GM23338 (cell line): Measurements from ENCODE around the gene ZEB2. TPM values are rescaled to one million over a fixed set of nuclear protein-coding genes. Genes with fewer than 3 reads are reported as not detected.

Experiments used
- ATAC-seq: fragments of 200-7000 bp; cut with Tn5 transposase; 3 replicates; pipeline ENCODE4 v1.9.1; 2020
- DNase-seq: peaks from one replicate; pipeline ENCODE4 v3.0.0-alpha.2; 2015; ENCODE audit warnings: low spot score
- H2AFZ ChIP-seq: fragments of 200-600 bp; sonication (generic); 2 replicates; pipeline ENCODE4 v1.8.0; 2016; ENCODE audit warnings: antibody characterized with exemption, mild to moderate bottlenecking, moderate library complexity
- H3F3A ChIP-seq: fragments of 200-600 bp; sonication (generic); replicated peaks from 2 replicates; pipeline ENCODE4 v1.8.0; 2017; ENCODE audit warnings: antibody characterized with exemption, mixed run types, low read depth
- H3K27ac ChIP-seq: fragments of 200-600 bp; sonication (generic); 2 replicates; pipeline ENCODE4 v1.6.1; 2016; ENCODE audit warnings: low read depth
- H3K27me3 ChIP-seq: fragments of 200-600 bp; sonication (generic); 2 replicates; pipeline ENCODE4 v1.8.0; 2016; ENCODE audit warnings: mild to moderate bottlenecking, mixed run types, moderate library complexity; ENCODE audit not compliant: insufficient read depth
- H3K36me3 ChIP-seq: fragments of 200-600 bp; sonication (generic); 2 replicates; pipeline ENCODE4 v1.8.0; 2016; ENCODE audit warnings: mild to moderate bottlenecking; ENCODE audit not compliant: insufficient read depth
- H3K4me1 ChIP-seq: fragments of 200-600 bp; sonication (generic); 2 replicates; pipeline ENCODE4 v1.8.0; 2016; ENCODE audit warnings: mild to moderate bottlenecking, moderate library complexity; ENCODE audit not compliant: insufficient read depth
- H3K4me2 ChIP-seq: fragments of 200-600 bp; sonication (generic); 2 replicates; pipeline ENCODE4 v1.7.1; 2017; ENCODE audit warnings: mixed run types
- H3K4me3 ChIP-seq: fragments of 200-600 bp; sonication (generic); 2 replicates; pipeline ENCODE4 v1.6.1; 2016; ENCODE audit warnings: mixed run types
- H3K79me2 ChIP-seq: fragments of 200-600 bp; sonication (generic); replicated peaks from 2 replicates; pipeline ENCODE4 v1.8.0; 2017; ENCODE audit warnings: mild to moderate bottlenecking; ENCODE audit not compliant: insufficient read depth
- H3K9me2 ChIP-seq: fragments of 200-600 bp; sonication (generic); 2 replicates; pipeline ENCODE4 v1.8.0; 2017; ENCODE audit not compliant: insufficient read depth
- H4K20me1 ChIP-seq: fragments of 200-600 bp; sonication (generic); replicated peaks from 2 replicates; pipeline ENCODE4 v1.8.0; 2017; ENCODE audit warnings: mild to moderate bottlenecking; ENCODE audit not compliant: insufficient read depth
- H3K27ac Mint-ChIP-seq: 2 replicates; pipeline ENCODE4 v1.8.0; 2020; ENCODE audit warnings: inconsistent platforms, mild to moderate bottlenecking, moderate library complexity, mixed read lengths
- H3K27me3 Mint-ChIP-seq: 3 replicates; pipeline ENCODE4 v1.8.0; 2022; ENCODE audit warnings: low read depth, mild to moderate bottlenecking, moderate library complexity, mixed read lengths, inconsistent platforms; ENCODE audit not compliant: insufficient read depth, poor library complexity
- H3K36me3 Mint-ChIP-seq: 3 replicates; pipeline ENCODE4 v1.8.0; 2021; ENCODE audit warnings: low read depth, mild to moderate bottlenecking, inconsistent platforms, moderate library complexity, mixed read lengths
- H3K4me1 Mint-ChIP-seq: 3 replicates; pipeline ENCODE4 v1.8.0; 2020; ENCODE audit warnings: mild to moderate bottlenecking, inconsistent platforms, mixed read lengths
- H3K4me3 Mint-ChIP-seq: 3 replicates; pipeline ENCODE4 v1.8.0; 2021; ENCODE audit warnings: moderate library complexity, mild to moderate bottlenecking, inconsistent platforms, mixed read lengths
- H3K9me3 Mint-ChIP-seq: 3 replicates; pipeline ENCODE4 v1.8.0; 2020; ENCODE audit warnings: moderate library complexity, mild to moderate bottlenecking, inconsistent platforms, mixed read lengths
- JUNB ChIP-seq: IDR thresholded peaks from one replicate; pipeline ENCODE4 v1.6.1; 2016; ENCODE audit warnings: antibody characterized with exemption; ENCODE audit not compliant: unreplicated experiment
- POLR2AphosphoS5 ChIP-seq: IDR thresholded peaks from 2 replicates; pipeline ENCODE4 v1.6.1; 2016; ENCODE audit warnings: antibody characterized with exemption, low read depth
- STAT1 ChIP-seq: IDR thresholded peaks from one replicate; pipeline ENCODE4 v1.6.1; 2016; ENCODE audit warnings: antibody characterized with exemption; ENCODE audit not compliant: unreplicated experiment
- ZNF114 ChIP-seq: fragments of 250-450 bp; sonication (Bioruptor Pico); IDR thresholded peaks from 2 replicates; pipeline ENCODE4 v1.5.0; 2020; ENCODE audit warnings: mild to moderate bottlenecking, moderate library complexity
- ZNF331 ChIP-seq: fragments of 250-450 bp; sonication (Bioruptor Pico); IDR thresholded peaks from 2 replicates; pipeline ENCODE4 v1.5.0; 2020; ENCODE audit warnings: low read depth, mild to moderate bottlenecking, moderate library complexity
- polyA plus RNA-seq: library from polyadenylated mRNA; unstranded; fragments of >200 nt; fragmentation: Nextera tagmentation; extraction: Ambion mirVana; gene quantifications from 2 replicates; pipeline ENCODE4 v1.2.1, GENCODE V29; 2016
- total RNA-seq: library from RNA; depleted of rRNA; stranded (reverse); fragments of >200 nt; shearing (Covaris generic); gene quantifications from 2 replicates; pipeline ENCODE4 v1.2.3, GENCODE V29; 2014
- TF ChIP-seq, protein P1 (sequence below): fragments of 250-450 bp; sonication (Bioruptor Pico); IDR thresholded peaks from 2 replicates; pipeline ENCODE4 v1.5.0; 2020; ENCODE audit warnings: mild to moderate bottlenecking, moderate library complexity
- TF ChIP-seq, protein P2 (sequence below): IDR thresholded peaks from 2 replicates; pipeline ENCODE4 v1.6.1; 2016; ENCODE audit warnings: antibody characterized with exemption

Gene ZEB2
- total and polyA plus RNA-seq, 2 experiments from 2014 or later = 0.45 TPM; not detected in 1

DNA sequence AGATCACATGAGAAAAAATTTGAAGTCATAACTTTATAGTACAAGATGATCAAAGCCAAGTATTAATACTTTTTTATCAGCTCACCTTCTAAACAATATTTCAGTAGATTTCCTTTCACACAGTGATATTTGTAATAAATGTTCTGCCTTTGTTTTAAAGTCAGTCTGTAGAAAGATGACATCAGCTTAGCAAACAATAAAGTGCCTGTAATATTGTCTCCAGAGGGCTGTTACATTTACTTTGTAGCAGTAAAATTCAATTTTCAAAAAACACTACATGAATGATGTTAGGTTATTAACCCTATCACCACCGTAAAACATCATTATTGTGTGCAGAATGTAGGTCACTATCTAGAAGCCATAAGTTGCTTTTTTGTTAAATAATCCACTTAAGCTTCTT lies 49.6 kb downstream of the ZEB2 start:
- Histone ChIP-seq H3K4me3 (no peak overlapping the region), H3K27ac (no peak overlapping the region), H3F3A (no peaks in the 10 kb centered on the region), H3K9me2 (no peaks in the 10 kb centered on the region), H3K36me3 (no peaks in the 10 kb centered on the region), H4K20me1 (no peaks in the 10 kb centered on the region), H3K4me1 (peaks cover 46% of the 10 kb centered on the region), H3K4me2 (peak overlapping the region; percentile 65), H3K27me3 (no peaks in the 10 kb centered on the region), H2AFZ (no peak overlapping the region), H3K79me2 (no peaks in the 10 kb centered on the region)
- DNase-seq (no peak), ATAC-seq (no peak)
- H3K27me3 Mint-ChIP-seq = no peaks in the 10 kb centered on the region
- no peak overlapping the region for H3K27ac Mint-ChIP-seq
- H3K36me3 Mint-ChIP-seq = no peaks in the 10 kb centered on the region
- TF ChIP-seq, protein P1, sequence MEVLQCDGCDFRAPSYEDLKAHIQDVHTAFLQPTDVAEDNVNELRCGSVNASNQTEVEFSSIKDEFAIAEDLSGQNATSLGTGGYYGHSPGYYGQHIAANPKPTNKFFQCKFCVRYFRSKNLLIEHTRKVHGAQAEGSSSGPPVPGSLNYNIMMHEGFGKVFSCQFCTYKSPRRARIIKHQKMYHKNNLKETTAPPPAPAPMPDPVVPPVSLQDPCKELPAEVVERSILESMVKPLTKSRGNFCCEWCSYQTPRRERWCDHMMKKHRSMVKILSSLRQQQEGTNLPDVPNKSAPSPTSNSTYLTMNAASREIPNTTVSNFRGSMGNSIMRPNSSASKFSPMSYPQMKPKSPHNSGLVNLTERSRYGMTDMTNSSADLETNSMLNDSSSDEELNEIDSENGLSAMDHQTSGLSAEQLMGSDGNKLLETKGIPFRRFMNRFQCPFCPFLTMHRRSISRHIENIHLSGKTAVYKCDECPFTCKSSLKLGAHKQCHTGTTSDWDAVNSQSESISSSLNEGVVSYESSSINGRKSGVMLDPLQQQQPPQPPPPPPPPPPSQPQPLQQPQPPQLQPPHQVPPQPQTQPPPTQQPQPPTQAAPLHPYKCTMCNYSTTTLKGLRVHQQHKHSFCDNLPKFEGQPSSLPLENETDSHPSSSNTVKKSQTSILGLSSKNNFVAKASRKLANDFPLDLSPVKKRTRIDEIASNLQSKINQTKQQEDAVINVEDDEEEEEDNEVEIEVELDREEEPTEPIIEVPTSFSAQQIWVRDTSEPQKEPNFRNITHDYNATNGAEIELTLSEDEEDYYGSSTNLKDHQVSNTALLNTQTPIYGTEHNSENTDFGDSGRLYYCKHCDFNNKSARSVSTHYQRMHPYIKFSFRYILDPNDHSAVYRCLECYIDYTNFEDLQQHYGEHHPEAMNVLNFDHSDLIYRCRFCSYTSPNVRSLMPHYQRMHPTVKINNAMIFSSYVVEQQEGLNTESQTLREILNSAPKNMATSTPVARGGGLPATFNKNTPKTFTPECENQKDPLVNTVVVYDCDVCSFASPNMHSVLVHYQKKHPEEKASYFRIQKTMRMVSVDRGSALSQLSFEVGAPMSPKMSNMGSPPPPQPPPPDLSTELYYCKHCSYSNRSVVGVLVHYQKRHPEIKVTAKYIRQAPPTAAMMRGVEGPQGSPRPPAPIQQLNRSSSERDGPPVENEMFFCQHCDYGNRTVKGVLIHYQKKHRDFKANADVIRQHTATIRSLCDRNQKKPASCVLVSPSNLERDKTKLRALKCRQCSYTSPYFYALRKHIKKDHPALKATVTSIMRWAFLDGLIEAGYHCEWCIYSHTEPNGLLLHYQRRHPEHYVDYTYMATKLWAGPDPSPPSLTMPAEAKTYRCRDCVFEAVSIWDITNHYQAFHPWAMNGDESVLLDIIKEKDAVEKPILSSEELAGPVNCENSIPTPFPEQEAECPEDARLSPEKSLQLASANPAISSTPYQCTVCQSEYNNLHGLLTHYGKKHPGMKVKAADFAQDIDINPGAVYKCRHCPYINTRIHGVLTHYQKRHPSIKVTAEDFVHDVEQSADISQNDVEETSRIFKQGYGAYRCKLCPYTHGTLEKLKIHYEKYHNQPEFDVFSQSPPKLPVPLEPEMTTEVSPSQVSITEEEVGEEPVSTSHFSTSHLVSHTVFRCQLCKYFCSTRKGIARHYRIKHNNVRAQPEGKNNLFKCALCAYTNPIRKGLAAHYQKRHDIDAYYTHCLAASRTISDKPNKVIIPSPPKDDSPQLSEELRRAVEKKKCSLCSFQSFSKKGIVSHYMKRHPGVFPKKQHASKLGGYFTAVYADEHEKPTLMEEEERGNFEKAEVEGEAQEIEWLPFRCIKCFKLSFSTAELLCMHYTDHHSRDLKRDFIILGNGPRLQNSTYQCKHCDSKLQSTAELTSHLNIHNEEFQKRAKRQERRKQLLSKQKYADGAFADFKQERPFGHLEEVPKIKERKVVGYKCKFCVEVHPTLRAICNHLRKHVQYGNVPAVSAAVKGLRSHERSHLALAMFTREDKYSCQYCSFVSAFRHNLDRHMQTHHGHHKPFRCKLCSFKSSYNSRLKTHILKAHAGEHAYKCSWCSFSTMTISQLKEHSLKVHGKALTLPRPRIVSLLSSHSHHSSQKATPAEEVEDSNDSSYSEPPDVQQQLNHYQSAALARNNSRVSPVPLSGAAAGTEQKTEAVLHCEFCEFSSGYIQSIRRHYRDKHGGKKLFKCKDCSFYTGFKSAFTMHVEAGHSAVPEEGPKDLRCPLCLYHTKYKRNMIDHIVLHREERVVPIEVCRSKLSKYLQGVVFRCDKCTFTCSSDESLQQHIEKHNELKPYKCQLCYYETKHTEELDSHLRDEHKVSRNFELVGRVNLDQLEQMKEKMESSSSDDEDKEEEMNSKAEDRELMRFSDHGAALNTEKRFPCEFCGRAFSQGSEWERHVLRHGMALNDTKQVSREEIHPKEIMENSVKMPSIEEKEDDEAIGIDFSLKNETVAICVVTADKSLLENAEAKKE (CRISPR knock-in tag) = no peak
- TF ChIP-seq POLR2AphosphoS5 (no peak), STAT1 (no peak), JUNB (no peak), ZNF331 (CRISPR knock-in tag) (no peak), ZNF114 (no peak)
- TF ChIP-seq, protein P2, sequence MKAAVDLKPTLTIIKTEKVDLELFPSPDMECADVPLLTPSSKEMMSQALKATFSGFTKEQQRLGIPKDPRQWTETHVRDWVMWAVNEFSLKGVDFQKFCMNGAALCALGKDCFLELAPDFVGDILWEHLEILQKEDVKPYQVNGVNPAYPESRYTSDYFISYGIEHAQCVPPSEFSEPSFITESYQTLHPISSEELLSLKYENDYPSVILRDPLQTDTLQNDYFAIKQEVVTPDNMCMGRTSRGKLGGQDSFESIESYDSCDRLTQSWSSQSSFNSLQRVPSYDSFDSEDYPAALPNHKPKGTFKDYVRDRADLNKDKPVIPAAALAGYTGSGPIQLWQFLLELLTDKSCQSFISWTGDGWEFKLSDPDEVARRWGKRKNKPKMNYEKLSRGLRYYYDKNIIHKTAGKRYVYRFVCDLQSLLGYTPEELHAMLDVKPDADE = no peak
- no peaks in the 10 kb centered on the region for H3K9me3 Mint-ChIP-seq
- peaks cover 26% of the 10 kb centered on the region for H3K4me1 Mint-ChIP-seq
- no peak overlapping the region for H3K4me3 Mint-ChIP-seq
